ENCODE results near the gene MALAT1. TPM values are rescaled to one million over a fixed set of nuclear protein-coding genes. Genes with fewer than 3 reads are reported as not detected.
A peak's percentile ranks its signal among the peaks of the same experiment; 100 is the strongest.

Gene MALAT1
- total and polyA plus RNA-seq, 2 donors (not counting 1 experiment from before 2014, with no cell fraction given): 646 to 32,417 TPM

- Mint-ChIP-seq H3K4me3 (peak overlapping the region; percentile 95), H3K9me3 (ENCODE audit: insufficient read depth) (no peaks in the 10 kb centered on the region), H3K4me1 (peaks cover 24% of the 10 kb centered on the region), H3K27ac (peak overlapping the region; percentile 96), H3K27me3 (no peaks in the 10 kb centered on the region)
- ATAC-seq (ENCODE audit: low read depth) (peak; percentile 87), DNase-seq (peak; percentile 97)
- peak overlapping the region; percentile 85 to 87 for H3K27ac ChIP-seq (ENCODE audit: low read length in 2 of 2)
- H3K27me3 ChIP-seq (replicated peaks in 1 of 4; ENCODE audit: control extremely low read depth in 1 of 4, control insufficient read depth in 3 of 4, insufficient read depth in 4 of 4, low read length in 3 of 4): no peaks in the 10 kb centered on the region
- peak overlapping the region; percentile 74 to 97 (median 86) for H3K4me3 ChIP-seq (ENCODE audit: control extremely low read depth in 1 of 5, extremely low read depth in 1 of 5, insufficient read depth in 1 of 5, low read depth in 2 of 5, low read length in 4 of 5)
- H3K9ac ChIP-seq (ENCODE audit: low read length): peak overlapping the region; percentile 73
- no peaks in the 10 kb centered on the region for H3K9me3 ChIP-seq (ENCODE audit: control extremely low read depth in 1 of 3, control insufficient read depth in 2 of 3, insufficient read depth in 1 of 3, low read length in 2 of 3)
- H3K79me2 ChIP-seq (ENCODE audit: control insufficient read depth, insufficient read depth, low read length): no peaks in the 10 kb centered on the region
- ChIA-PET CTCF (interaction anchor here (0.5 to 9.2 kb wide), 43 partner anchors 8 to 666 kb away, joined by 3 to 144 read pairs (median 4); partner anchors contain the start of genes AP5B1, EHBP1L1, FAM89B and FRMD8), POLR2A (interaction anchor here (0.5 to 3.2 kb wide), 21 partner anchors 9 to 189 kb away, joined by 3 to 53 read pairs (median 4); partner anchors contain the start of genes EHBP1L1, FAM89B, MALAT1 and MAP3K11)
- peaks cover under 1 to 19% of the 10 kb centered on the region in 2 experiments for H3K36me3 ChIP-seq (replicated peaks in 1 of 2; ENCODE audit: control extremely low read depth in 1 of 2, control insufficient read depth in 1 of 2, extremely low read depth in 1 of 2, insufficient read depth in 2 of 2, low read length in 1 of 2)
- TF ChIP-seq EZH2 (IDR thresholded peaks at IDR 0.05; ENCODE audit: borderline replicate concordance, insufficient read depth, low read depth, low read length, poor library complexity, severe bottlenecking) (no peak), CTCF (IDR thresholded peaks at IDR 0.05) (peak; percentile 63)
- H2AFZ ChIP-seq (ENCODE audit: insufficient read depth, low read depth, low read length, poor library complexity, severe bottlenecking): peak overlapping the region; percentile 80
- intact Hi-C loops (cut with micrococcal nuclease): loop anchor here (1.0 to 10.0 kb wide), 7 partner anchors 12 to 426 kb away; partner anchors contain the start of genes PCNX3, SCYL1, TM7SF2 and ZNHIT2
- H3K4me2 ChIP-seq (replicated peaks; ENCODE audit: low read depth, low read length, poor library complexity, severe bottlenecking): peak overlapping the region; percentile 97
- WGBS (ENCODE audit: insufficient coverage): under 1% methylated on average over 78 of the region's 78 CpGs
- peaks cover 7% of the 10 kb centered on the region for H4K20me1 ChIP-seq (ENCODE audit: control insufficient read depth, insufficient read depth, low read length, poor library complexity, severe bottlenecking)
- peaks cover 12 to 17% of the 10 kb centered on the region in 2 donors for H3K4me1 ChIP-seq (ENCODE audit: control insufficient read depth in 2 of 2, insufficient read depth in 2 of 2, low read length in 2 of 2)
Measured at GRCh38 chr11:65540290-65541092, 41.6 kb downstream of the MALAT1 start.
